ENCODE results near the gene GABRE.

GABRE gene

DNA sequence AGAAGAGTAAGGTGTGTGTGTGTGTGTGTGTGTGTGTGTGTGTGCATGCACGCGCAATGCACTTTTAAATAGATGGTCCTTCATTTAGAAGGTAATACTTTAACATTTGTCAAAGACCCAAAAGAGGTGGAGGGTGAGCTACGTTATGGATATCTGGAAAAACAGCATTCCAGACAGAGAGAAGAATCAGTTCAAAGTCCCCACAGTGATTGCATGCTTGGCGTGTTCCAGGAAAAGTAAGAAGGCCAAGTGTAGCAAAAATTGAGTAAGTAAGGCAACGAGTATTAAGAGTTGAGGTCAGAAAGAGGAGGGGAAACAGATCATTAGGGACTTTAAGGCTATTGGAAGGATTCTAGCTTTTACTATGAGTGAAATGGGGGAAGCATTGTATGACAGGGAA lies 21.9 kb upstream of the GABRE start:
- Histone ChIP-seq H3K36me3 (replicated peaks; ENCODE audit: low read depth, low read length) (no peaks in the 10 kb centered on the region), H3K4me1 (ENCODE audit: low read length) (no peaks in the 10 kb centered on the region), H3K4me3 (ENCODE audit: low read length) (no peak overlapping the region), H2AFZ (ENCODE audit: low read depth, low read length) (no peak overlapping the region), H3K4me2 (ENCODE audit: low read length) (no peak overlapping the region), H4K20me1 (ENCODE audit: insufficient read depth, low read length) (no peaks in the 10 kb centered on the region), H3K9me3 (ENCODE audit: insufficient read depth, low read length) (no peaks in the 10 kb centered on the region), H3K79me2 (ENCODE audit: low read length) (no peaks in the 10 kb centered on the region), H3K27ac (ENCODE audit: low read length) (no peak overlapping the region), H3K9ac (ENCODE audit: low read length) (no peak overlapping the region), H3K27me3 (ENCODE audit: low read depth, low read length) (no peaks in the 10 kb centered on the region)
- TF ChIP-seq EZH2phosphoT487 (IDR thresholded peaks at IDR 0.05; ENCODE audit: low read depth), result no peak
- TF ChIP-seq, protein P1, sequence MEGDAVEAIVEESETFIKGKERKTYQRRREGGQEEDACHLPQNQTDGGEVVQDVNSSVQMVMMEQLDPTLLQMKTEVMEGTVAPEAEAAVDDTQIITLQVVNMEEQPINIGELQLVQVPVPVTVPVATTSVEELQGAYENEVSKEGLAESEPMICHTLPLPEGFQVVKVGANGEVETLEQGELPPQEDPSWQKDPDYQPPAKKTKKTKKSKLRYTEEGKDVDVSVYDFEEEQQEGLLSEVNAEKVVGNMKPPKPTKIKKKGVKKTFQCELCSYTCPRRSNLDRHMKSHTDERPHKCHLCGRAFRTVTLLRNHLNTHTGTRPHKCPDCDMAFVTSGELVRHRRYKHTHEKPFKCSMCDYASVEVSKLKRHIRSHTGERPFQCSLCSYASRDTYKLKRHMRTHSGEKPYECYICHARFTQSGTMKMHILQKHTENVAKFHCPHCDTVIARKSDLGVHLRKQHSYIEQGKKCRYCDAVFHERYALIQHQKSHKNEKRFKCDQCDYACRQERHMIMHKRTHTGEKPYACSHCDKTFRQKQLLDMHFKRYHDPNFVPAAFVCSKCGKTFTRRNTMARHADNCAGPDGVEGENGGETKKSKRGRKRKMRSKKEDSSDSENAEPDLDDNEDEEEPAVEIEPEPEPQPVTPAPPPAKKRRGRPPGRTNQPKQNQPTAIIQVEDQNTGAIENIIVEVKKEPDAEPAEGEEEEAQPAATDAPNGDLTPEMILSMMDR (IDR thresholded peaks at IDR 0.05; ENCODE audit: low read depth, low read length), result no peak

DNA sequence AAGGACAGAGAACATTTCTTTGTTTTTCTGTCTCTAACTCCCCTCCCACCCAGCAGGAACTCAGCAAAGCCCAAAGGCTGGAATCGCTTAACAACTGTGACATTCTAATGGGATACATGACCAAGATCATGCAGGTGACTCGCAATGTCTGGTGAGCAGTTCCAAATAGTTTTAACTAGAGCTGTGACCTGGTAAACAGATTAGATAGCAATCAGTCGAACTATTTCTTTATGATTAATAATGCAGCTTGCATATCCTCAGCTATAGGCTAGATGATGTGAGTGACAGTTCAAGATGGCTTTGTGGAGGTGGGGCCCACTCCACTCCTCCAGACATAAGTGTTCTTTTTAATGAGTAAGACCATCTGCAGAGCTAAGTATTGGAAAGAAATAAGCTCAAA lies 20.0 kb upstream of the GABRE start:
- H3K27ac ChIP-seq (ENCODE audit: low read length), result no peak overlapping the region
- H3K36me3 ChIP-seq (replicated peaks; ENCODE audit: low read depth, low read length), result no peaks in the 10 kb centered on the region
- no peaks in the 10 kb centered on the region for H3K4me1 ChIP-seq (ENCODE audit: low read length)
- no peak overlapping the region for H3K9ac ChIP-seq (ENCODE audit: low read length)
- no peaks in the 10 kb centered on the region for H3K79me2 ChIP-seq (ENCODE audit: low read length)
- TF ChIP-seq EZH2phosphoT487 (IDR thresholded peaks at IDR 0.05; ENCODE audit: low read depth), result no peak
- TF ChIP-seq, protein P1 (IDR thresholded peaks at IDR 0.05; ENCODE audit: low read depth, low read length), result no peak
- no peaks in the 10 kb centered on the region for H3K27me3 ChIP-seq (ENCODE audit: low read depth, low read length)
- no peaks in the 10 kb centered on the region for H4K20me1 ChIP-seq (ENCODE audit: insufficient read depth, low read length)
- H3K4me2 ChIP-seq (ENCODE audit: low read length), result no peak overlapping the region
- H3K9me3 ChIP-seq (ENCODE audit: insufficient read depth, low read length), result no peaks in the 10 kb centered on the region
- no peak overlapping the region for H3K4me3 ChIP-seq (ENCODE audit: low read length)
- H2AFZ ChIP-seq (ENCODE audit: low read depth, low read length), result no peak overlapping the region

DNA sequence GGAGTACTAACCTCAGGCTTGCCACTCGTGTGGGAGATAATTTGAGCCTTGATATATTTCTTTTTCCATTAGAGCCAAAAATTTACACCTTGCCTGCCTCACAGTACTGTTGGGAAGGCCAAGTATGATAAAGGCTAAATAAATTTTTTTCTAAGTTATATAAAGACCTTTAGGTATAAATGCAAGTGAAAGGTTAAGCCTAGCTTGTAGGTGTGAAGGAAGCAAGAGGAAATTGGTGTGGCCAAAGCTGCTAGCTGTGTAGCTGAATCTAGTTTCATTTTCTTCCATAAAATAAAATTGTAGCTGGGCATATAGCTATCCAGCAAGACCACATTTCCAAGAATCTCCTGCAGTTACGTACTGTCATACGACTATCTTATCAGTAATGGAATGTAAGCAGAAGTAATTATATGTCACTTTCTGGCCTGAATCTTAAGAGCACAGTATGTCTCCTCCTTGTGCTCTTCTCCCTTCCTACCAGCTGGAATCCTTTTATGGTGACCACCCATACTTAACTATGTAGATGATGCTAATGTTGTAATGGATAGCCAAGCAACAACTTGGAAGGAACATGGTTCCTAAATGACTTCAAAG lies 14.3 kb upstream of the GABRE start:
- Histone ChIP-seq H3K9ac (ENCODE audit: low read length) (no peak overlapping the region), H3K4me2 (ENCODE audit: low read length) (no peak overlapping the region), H3K27me3 (ENCODE audit: low read depth, low read length) (no peaks in the 10 kb centered on the region), H2AFZ (ENCODE audit: low read depth, low read length) (no peak overlapping the region), H4K20me1 (ENCODE audit: insufficient read depth, low read length) (no peaks in the 10 kb centered on the region), H3K9me3 (ENCODE audit: insufficient read depth, low read length) (no peaks in the 10 kb centered on the region), H3K79me2 (ENCODE audit: low read length) (no peaks in the 10 kb centered on the region), H3K4me3 (ENCODE audit: low read length) (no peak overlapping the region), H3K4me1 (ENCODE audit: low read length) (no peaks in the 10 kb centered on the region), H3K27ac (ENCODE audit: low read length) (no peak overlapping the region), H3K36me3 (replicated peaks; ENCODE audit: low read depth, low read length) (no peaks in the 10 kb centered on the region)
- no peak for TF ChIP-seq EZH2phosphoT487 (IDR thresholded peaks at IDR 0.05; ENCODE audit: low read depth)
- TF ChIP-seq, protein P1 (IDR thresholded peaks at IDR 0.05; ENCODE audit: low read depth, low read length), result no peak

DNA sequence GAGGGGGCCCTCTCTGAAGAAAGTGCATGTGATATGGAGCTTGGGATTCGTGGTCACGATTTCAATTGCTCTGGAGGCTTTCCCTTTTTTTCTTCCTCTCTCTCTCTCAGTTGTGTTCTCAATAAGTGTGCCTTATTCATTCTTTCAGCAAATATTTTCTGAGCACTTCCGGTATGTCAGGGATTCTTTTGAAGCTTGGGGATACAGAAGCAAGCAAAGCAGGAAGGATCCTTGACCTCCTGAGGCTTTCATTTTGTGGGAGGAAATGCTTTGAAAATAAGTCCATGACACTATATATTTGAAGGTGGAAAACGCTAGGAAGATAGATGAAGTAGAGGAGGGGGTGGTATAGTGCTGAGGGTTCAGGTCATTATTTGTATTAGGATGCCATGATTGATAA lies 12.6 kb upstream of the GABRE start:
- TF ChIP-seq EZH2phosphoT487 (IDR thresholded peaks at IDR 0.05; ENCODE audit: low read depth), result no peak
- TF ChIP-seq, protein P1 (IDR thresholded peaks at IDR 0.05; ENCODE audit: low read depth, low read length), result no peak
- Histone ChIP-seq H3K9ac (ENCODE audit: low read length) (no peak overlapping the region), H3K27me3 (ENCODE audit: low read depth, low read length) (no peaks in the 10 kb centered on the region), H3K4me3 (ENCODE audit: low read length) (no peak overlapping the region), H2AFZ (ENCODE audit: low read depth, low read length) (no peak overlapping the region), H3K79me2 (ENCODE audit: low read length) (no peaks in the 10 kb centered on the region), H3K27ac (ENCODE audit: low read length) (no peak overlapping the region), H4K20me1 (ENCODE audit: insufficient read depth, low read length) (no peaks in the 10 kb centered on the region), H3K4me2 (ENCODE audit: low read length) (no peak overlapping the region), H3K4me1 (ENCODE audit: low read length) (no peaks in the 10 kb centered on the region), H3K36me3 (replicated peaks; ENCODE audit: low read depth, low read length) (no peaks in the 10 kb centered on the region), H3K9me3 (ENCODE audit: insufficient read depth, low read length) (no peaks in the 10 kb centered on the region)

Data from OCI-LY3 (cell line).